Left renal cortex interstitium (tissue), 4 donors: ENCODE results near the gene PLA2G2D. TPM values are rescaled to one million over a fixed set of nuclear protein-coding genes. Genes with fewer than 3 reads are reported as not detected.
"Not testable (repeated sequence)": the region's sequence is repeated elsewhere in the genome, so short reads cannot be mapped to it uniquely, and the experiment has no call there.

Experiments used
- DNase-seq, 4 donors: peaks; one replicate each; pipeline ENCODE4 v3.0.0-alpha.2; 2013; ENCODE audit warnings: low read depth in 4 of 4, low spot score in 2 of 4, missing footprints in 1 of 4
- polyA plus RNA-seq, 4 donors: library from polyadenylated mRNA; unstranded; fragments of 120-200 nt; gene quantifications; one replicate each; pipeline ENCODE4 v1.2.1, GENCODE V29; 2013; ENCODE audit not compliant: insufficient read length in 4 of 4

PLA2G2D gene
- polyA plus RNA-seq, 4 donors, result 0.05 to 0.06 (median 0.06) TPM; not detected in 1

DNA sequence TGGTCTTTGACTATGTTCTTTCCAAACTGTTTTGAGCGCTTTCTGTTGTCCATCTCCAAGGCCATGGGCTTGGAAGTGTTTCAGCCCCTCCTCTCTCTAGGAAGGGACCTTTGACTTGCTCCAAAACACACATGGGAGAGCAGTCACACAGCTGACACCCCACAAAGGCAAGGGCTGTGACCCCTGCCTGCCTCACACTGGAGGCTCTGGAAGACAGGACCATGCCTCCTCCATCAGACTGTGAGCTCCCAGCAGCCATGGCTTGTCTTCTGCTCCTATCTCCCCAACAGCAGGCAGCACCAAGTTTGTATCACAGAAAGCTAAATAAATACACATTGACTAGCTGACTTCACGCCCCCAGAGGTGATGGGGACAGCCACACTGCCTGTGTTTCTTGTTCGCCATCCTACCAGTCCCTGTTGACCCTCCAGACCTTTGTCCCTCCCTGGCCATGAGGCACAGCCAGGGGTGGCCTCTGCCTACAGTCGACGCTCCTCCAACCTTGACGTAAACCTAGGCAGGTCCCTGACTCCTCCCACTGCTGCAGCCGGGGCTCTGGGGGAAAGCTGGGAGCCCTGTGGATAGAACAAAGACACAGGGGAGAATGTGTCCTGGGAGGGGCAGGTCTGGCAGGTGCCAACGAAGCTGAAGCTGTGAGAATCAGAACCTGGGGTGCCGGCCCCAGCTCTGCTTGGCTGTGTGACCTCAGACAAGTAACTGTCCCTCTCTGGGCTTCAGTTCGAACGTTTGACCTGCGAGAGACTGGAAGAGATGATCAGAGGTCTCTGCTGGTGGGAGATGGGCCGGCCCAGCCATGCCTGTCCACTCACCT lies 24.6 kb upstream of the PLA2G2D start:
- no peak for DNase-seq

DNA sequence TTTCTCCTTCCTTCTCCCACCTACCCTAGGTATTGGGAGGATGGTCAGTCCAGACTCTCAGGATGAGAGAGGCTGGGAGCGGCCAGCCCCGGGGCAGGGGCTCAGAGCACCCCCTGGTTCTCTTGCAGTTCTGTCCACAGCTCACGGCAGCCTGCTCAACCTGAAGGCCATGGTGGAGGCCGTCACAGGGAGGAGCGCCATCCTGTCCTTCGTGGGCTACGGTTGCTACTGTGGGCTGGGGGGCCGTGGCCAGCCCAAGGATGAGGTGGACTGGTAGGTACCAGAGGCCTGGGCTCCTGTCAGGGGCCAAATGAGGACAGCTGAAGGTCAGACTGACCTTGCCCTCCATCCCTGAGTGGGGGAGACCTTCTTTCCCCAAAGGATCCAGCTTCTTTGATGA lies 24.0 kb upstream of the PLA2G2D start:
- DNase-seq, result no peak

DNA sequence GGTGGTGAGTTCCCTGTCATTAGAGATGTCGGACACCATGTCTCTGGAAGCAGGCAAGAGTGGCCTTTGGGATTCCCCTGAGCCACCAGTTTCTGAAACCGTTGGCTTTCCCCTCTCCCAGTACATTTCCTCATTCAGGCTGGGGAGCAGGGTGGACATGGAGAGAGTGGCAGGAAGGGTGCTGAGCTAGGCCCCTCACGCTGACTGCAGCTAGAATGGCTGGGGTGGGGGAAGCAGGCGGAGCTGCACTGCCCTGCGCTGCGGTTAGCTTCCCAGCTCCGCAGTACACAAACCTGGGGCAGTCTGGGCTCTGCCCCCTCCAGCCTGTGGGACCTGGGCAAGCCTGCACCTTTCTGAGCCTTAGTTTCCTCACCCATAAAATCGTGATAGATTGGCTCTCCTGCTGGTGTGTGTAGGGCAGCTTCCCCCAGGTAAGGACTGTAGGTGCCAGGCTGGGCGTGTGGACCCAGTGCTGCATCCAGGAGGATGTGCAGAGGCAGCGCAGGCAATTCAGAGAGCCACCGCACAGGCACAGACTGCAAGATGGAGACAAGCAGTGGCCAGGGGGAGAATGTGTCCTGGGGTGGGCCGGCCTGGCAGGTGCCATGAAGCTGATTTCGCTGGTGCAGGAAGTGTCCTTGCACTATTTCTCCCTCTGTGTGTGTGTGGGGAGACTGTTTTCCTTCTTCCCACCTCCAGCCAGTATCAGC lies 22.8 kb upstream of the PLA2G2D start:
- no peak for DNase-seq

DNA sequence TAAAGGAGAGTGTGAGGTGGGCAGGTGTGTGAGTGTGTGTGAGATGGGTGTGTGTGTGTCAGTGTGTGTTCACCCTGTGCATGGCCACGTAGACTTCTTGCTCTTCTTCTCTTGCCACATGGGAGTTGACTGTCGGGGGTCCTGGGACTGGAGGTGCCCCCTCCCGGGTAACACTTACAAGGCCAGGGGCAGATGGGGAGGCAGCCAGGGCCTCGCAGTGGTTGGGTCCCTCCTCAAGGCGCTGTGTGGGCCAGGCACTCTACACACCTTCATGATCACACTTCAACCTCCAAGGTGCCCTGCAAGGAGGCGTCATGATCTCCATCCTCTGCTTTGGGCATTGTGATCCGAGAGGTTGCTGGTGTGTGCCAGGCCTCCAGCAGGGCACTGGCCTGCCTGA lies 22.1 kb upstream of the PLA2G2D start:
- no peak for DNase-seq

DNA sequence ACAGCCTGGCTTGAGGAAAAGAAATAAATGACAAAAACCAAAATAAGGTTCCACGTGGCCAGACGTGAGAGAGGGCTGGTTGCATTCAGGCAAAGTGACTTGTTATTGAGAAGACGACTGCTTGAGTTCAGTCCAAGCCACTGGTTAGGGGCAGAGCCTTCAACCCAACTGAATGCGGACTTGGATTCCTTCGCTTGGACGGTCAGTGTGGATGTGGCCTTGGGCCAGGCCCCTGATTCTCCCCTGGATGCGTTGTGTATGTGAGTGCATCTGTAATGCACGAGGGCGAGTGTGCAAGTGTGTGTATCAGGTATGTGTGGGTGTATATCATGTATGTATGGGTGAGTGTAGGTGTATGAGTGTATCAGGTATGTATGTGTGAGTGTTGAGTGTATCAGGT lies 21.7 kb upstream of the PLA2G2D start:
- DNase-seq, result no peak

DNA sequence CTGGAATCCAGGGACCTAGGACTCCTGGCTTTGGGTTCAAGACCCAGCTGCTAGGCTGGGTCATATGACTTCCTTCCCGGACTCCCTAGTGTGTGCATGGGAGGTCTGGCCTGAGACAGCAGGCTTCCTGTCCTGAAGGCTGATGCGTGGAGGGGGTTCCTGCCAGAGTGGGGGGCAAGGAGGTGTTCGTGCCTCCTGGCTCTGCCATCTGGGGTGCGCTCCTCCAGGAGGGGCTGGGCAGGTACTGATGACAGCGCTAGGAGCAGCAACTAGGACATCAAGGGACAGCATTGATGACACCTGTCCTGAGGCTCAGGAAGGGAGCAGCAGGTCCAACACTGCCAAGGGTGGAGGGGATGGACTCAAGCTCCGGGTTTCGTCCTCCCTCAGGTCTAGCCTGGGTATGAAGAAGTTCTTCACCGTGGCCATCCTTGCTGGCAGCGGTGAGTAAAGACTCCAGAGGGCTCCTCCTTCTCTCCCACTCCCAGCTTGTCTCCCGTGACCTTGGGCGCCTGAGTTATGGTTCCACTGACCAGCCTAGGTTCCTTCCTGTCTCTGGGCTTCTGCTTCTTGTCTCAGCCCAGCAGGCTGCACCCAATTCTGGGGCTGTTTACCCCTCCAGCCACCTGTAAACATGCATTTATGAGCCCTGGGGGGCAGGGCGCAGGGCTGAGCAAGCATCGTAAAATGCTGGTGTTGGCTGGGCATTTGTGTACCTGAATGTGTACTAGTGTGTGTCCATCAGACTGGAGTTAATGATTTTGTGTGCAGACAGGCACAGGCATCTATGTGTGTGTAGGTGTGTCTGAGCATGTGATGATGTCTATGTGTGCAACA lies 20.7 kb upstream of the PLA2G2D start:
- DNase-seq, result no peak

GRCh38 chr1:20138961-20139550 lies 19.7 kb upstream of the PLA2G2D start, which contains the start of gene PLA2G2F:
Gene PLA2G2F (plus strand): TSS chr1:20139323. CDS start chr1:20139428, 105 bp downstream.
- DNase-seq, result no peak

GRCh38 chr1:20138346-20138745 lies 19.0 kb upstream of the PLA2G2D start:
- no peak for DNase-seq

DNA sequence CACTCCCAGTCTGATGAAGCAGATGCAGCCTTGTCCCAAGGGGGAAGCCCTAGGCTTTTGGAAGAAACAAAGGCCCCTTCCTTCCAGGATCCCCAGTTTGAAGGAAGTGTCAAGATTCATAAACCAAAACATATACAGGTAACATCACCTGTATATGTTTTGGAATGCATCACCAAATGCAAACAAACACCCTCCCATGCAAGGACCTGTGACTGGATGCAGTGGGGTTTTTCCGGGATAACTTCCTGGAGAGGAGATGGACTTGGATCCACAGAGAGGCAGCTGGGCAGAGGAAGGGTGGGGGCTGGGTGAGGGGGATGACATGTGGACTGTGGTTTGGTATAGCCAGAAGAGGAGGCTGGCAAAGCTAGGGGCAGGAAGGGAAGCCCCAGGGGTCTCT lies 18.3 kb upstream of the PLA2G2D start:
- DNase-seq, result no peak

DNA sequence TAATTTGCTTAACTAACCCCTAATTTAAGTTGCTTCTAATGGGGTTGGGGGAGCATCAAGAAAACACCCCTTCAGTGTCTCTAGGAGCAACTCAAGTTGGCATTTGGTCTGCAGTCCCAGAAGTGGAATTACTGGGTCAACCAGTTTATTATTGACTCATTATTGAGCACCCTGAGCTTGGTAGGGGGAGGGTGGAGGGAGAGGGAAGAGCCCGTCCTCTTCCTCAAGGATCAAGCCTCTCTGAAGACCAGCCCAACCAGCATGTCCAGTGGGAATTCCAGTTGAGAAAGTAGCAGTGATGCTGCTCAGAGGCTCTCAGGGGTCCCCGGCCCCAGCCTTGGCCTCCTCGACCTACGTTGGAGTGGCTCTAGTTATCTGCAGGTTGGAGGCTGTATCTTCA lies 17.7 kb upstream of the PLA2G2D start:
- DNase-seq, result no peak

GRCh38 chr1:20136249-20136648 lies 16.9 kb upstream of the PLA2G2D start:
- no peak for DNase-seq

DNA sequence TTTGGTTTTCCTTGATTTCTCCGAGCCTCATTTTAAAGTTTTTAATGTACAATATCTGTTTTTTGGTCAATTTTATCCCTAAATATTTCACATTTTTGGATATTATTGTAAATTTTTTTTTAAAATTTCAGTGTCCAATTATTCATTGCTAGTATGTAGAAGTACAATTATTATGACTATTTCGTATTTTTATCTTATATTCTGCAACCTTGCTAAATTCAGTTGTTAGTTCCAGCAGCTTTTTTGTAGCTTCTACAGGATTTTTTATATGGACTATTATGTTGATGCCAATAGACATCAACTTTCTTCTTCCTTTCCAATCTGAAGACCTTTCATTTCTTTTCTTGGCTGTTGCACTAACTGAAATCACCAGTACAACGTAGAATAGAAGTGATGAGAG lies 15.7 kb upstream of the PLA2G2D start:
- no peak for DNase-seq

- DNase-seq, result not testable (repeated sequence)
Measured at GRCh38 chr1:20130518-20130917, 11.2 kb upstream of the PLA2G2D start.

GRCh38 chr1:20126806-20127440 lies 7.6 kb upstream of the PLA2G2D start:
- no peak for DNase-seq

- no peak for DNase-seq
Measured at GRCh38 chr1:20126041-20126805, 6.9 kb upstream of the PLA2G2D start.

GRCh38 chr1:20125100-20125499 lies 5.8 kb upstream of the PLA2G2D start:
- DNase-seq, result no peak

DNA sequence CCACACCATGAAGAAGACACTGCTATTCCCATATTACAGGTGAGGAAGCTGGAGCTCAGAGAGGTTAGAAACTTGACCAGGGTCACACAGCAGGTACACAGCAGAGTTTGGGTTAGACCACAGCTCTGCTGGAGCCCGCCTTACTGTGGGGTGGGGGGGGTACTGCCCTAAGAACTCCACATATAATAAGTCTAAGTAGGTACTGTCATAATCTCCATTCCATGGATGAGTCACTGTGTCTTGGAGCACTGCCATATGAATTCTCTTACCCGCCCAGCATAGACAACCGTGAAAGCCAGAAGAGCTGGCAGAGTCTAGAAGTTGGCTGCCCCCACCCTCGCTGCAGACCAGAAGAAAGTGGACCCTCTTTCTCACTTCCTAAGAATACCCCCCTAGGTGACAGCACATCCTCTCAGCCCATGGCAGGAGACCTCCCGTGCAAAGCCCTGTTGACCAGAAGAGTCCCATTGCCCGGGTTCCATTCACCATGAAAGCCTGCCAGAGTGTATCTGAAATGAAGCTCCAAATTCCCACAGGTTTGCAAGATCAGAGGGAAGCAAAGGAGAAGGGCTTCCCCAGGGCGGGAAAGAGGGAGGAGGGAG lies 5.2 kb upstream of the PLA2G2D start:
- no peak for DNase-seq

GRCh38 chr1:20123722-20124455 lies 4.6 kb upstream of the PLA2G2D start:
- no peak for DNase-seq
